Measurements from ENCODE around the gene C2CD4C.

DNA sequence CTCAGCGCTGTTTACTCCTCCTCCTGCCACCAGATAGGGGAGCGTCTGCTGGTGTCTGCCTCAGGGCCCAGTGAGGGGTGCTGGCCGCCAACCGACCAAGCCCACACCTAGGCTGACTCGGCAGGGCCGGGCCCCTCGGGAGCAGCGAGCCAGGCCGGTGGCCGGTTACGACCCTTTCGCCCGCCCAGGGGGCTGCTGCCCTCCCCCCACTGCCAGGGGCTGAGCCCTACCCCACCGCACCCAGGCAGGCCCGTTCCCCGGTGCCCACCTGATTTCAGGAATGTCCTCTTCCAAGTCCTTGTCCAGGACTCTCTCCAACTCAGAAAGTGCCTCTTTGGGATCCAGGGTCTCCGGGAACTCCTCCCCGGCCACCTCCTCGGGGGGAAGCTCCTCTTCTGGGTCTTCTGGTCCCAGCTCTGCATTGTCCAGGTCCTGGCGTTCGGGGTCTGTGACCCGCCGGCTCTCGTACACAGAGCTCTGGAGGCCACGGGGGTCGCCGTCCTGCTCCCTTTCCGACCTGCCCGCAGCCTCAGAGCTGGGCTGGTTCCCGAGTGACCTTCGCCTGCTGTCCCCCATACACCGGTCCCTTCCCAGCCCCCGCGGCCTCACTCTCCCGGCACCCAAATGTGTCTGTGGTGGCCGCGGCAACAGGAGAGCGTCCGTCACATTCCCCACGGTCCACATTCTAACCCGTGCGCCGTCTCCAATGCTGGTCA is 33.4 kb downstream of the C2CD4C start:
- TF ChIP-seq, protein P1, sequence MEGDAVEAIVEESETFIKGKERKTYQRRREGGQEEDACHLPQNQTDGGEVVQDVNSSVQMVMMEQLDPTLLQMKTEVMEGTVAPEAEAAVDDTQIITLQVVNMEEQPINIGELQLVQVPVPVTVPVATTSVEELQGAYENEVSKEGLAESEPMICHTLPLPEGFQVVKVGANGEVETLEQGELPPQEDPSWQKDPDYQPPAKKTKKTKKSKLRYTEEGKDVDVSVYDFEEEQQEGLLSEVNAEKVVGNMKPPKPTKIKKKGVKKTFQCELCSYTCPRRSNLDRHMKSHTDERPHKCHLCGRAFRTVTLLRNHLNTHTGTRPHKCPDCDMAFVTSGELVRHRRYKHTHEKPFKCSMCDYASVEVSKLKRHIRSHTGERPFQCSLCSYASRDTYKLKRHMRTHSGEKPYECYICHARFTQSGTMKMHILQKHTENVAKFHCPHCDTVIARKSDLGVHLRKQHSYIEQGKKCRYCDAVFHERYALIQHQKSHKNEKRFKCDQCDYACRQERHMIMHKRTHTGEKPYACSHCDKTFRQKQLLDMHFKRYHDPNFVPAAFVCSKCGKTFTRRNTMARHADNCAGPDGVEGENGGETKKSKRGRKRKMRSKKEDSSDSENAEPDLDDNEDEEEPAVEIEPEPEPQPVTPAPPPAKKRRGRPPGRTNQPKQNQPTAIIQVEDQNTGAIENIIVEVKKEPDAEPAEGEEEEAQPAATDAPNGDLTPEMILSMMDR (IDR thresholded peaks at IDR 0.05; ENCODE audit: borderline replicate concordance, extremely low read depth, low read length, poor library complexity, severe bottlenecking) = no peak
- TF ChIP-seq EZH2 (IDR thresholded peaks at IDR 0.05; ENCODE audit: borderline replicate concordance, low read depth, low read length, severe bottlenecking) = no peak
